Panc1 (cell line): Measurements from ENCODE around the gene GMPPB. TPM values are rescaled to one million over a fixed set of nuclear protein-coding genes. Genes with fewer than 3 reads are reported as not detected.

Experiments
- ATAC-seq: fragments of 200-7000 bp; cut with Tn5 transposase; 2 replicates; pipeline ENCODE4 v1.9.1; 2020; ENCODE audit warnings: mild to moderate bottlenecking, moderate library complexity
- BruUV-seq: library from RNA; stranded (reverse); fragments of 400-500 nt; replicated peaks from 2 replicates; lab custom pipeline; 2021; lab: Mats Ljungman, UMichigan
- CTCF ChIA-PET: fragments of 300-600 bp; sonication (Branson Sonifier 250); formaldehyde crosslinking; loops from one replicate; lab custom pipeline; 2022; ENCODE audit warnings: antibody characterized with exemption; lab: Charles Lee
- POLR2A ChIA-PET: fragments of 300-600 bp; sonication (Branson Sonifier 250); formaldehyde crosslinking; loops from one replicate; lab custom pipeline; 2022; ENCODE audit warnings: antibody characterized with exemption; lab: Charles Lee
- DNase-seq: peaks from one replicate; pipeline ENCODE4 v3.0.0-alpha.2; 2010; ENCODE audit warnings: low read depth, low spot score
- H3K27ac ChIP-seq: 2 replicates; pipeline ENCODE4 v1.5.1; 2011; ENCODE audit warnings: mild to moderate bottlenecking, low read length, inconsistent platforms
- H3K27me3 ChIP-seq: fragments of 200-500 bp; sonication (Bioruptor generic); 2 replicates; pipeline ENCODE4 v1.6.0; 2014; ENCODE audit warnings: low read length, inconsistent platforms; ENCODE audit not compliant: control insufficient read depth, insufficient read depth
- H3K36me3 ChIP-seq: fragments of 200-500 bp; sonication (Bioruptor generic); 2 replicates; pipeline ENCODE4 v1.5.1; 2014; ENCODE audit warnings: inconsistent platforms, mild to moderate bottlenecking, low read length, moderate library complexity; ENCODE audit not compliant: control insufficient read depth, insufficient read depth
- H3K4me1 ChIP-seq: 2 replicates; pipeline ENCODE4 v1.5.1; 2011; ENCODE audit warnings: inconsistent platforms, mild to moderate bottlenecking, low read length, moderate library complexity; ENCODE audit not compliant: control insufficient read depth, insufficient read depth
- H3K4me3 ChIP-seq, 2 experiments: 2 replicates each; pipeline ENCODE4 v1.5.1; 2011 to 2012; ENCODE audit warnings: low read depth in 2 of 2, low read length in 2 of 2, mild to moderate bottlenecking in 2 of 2, inconsistent platforms in 1 of 2, moderate library complexity in 1 of 2
- H3K9me3 ChIP-seq: fragments of 200-500 bp; sonication (Bioruptor generic); 2 replicates; pipeline ENCODE4 v1.5.1; 2014; ENCODE audit warnings: low read depth, mild to moderate bottlenecking, inconsistent platforms, low read length, moderate library complexity; ENCODE audit not compliant: control insufficient read depth, insufficient read depth
- POLR2AphosphoS5 ChIP-seq: IDR thresholded peaks from 2 replicates; pipeline ENCODE4 v1.6.1; 2012; ENCODE audit warnings: mild to moderate bottlenecking, low read depth, low read length, moderate library complexity
- SIN3A ChIP-seq: IDR thresholded peaks from 2 replicates; pipeline ENCODE4 v1.6.1; 2012; ENCODE audit warnings: low read depth, mild to moderate bottlenecking, low read length, moderate library complexity, borderline replicate concordance; ENCODE audit not compliant: insufficient read depth
- TCF7L2 ChIP-seq: IDR thresholded peaks from 2 replicates; pipeline ENCODE4 v1.6.1; 2011; ENCODE audit warnings: mild to moderate bottlenecking, low read depth, low read length, inconsistent platforms
- in situ Hi-C: cut with HindIII; loops from 2 replicates; pipeline ENCODE4 v1.10.0; 2016; ENCODE audit warnings: low sequenced_read_pairs, low pct_unique_long_range_greater_than_20kb
- intact Hi-C: fragments of 100-400 bp; cut with micrococcal nuclease; formaldehyde crosslinking; loops from one replicate; pipeline ENCODE4 v1.10.0; 2022; ENCODE audit not compliant: unreplicated experiment
- total RNA-seq: library from RNA; stranded (reverse); gene quantifications from one replicate; pipeline ENCODE4 v1.2.1, GENCODE V29; 2021; ENCODE audit not compliant: unreplicated experiment
- TF ChIP-seq, protein P1 (sequence below), 2 experiments: IDR thresholded peaks; 2 replicates each; pipeline ENCODE4 v1.6.1; 2011 to 2012; ENCODE audit warnings: low read depth in 2 of 2, control low read depth in 1 of 2, low read length in 1 of 2, mild to moderate bottlenecking in 1 of 2, moderate library complexity in 1 of 2; ENCODE audit not compliant: insufficient read depth in 1 of 2
- TF ChIP-seq, protein P2 (sequence below): fragments of 450-650 bp; IDR thresholded peaks from 2 replicates; pipeline ENCODE4 v1.5.1; 2017; ENCODE audit warnings: mild to moderate bottlenecking

Gene GMPPB
- total RNA-seq, 1 experiment from 2014 or later, result 28.4 TPM

DNA sequence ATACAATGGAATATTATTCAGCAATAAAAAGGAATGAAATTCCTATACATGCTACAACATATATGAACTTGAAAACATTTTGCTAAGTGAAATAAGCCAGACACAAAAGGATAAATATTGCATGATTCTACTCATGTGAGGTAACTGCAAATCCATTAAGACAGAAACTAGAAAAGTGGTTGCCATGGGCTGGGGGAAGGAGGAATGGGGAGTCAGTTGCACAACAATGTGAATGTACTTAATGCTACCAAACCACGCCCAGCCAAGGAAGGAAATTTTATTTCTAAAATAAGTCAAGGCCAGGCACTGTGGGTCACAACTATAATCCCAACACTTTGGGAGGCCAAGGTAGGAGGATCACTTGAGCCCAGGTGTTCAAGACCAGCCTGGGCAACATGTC, 9.8 kb upstream of the GMPPB start:
- ChIA-PET CTCF (no interaction called here), POLR2A (no interaction called here)
- Histone ChIP-seq H3K27me3 (no peaks in the 10 kb centered on the region), H3K36me3 (peaks cover 5% of the 10 kb centered on the region; the same call in 1 of the 2 replicates), H3K4me1 (no peaks in the 10 kb centered on the region), H3K4me3 (no peak overlapping the region), H3K27ac (no peak overlapping the region), H3K9me3 (no peaks in the 10 kb centered on the region)
- no peak for DNase-seq
- in situ Hi-C loops, result no loop called here
- intact Hi-C loops, result no loop called here
- no peak for ATAC-seq
- no peak for TF ChIP-seq POLR2AphosphoS5
- no peak for TF ChIP-seq SIN3A
- TF ChIP-seq, protein P1, sequence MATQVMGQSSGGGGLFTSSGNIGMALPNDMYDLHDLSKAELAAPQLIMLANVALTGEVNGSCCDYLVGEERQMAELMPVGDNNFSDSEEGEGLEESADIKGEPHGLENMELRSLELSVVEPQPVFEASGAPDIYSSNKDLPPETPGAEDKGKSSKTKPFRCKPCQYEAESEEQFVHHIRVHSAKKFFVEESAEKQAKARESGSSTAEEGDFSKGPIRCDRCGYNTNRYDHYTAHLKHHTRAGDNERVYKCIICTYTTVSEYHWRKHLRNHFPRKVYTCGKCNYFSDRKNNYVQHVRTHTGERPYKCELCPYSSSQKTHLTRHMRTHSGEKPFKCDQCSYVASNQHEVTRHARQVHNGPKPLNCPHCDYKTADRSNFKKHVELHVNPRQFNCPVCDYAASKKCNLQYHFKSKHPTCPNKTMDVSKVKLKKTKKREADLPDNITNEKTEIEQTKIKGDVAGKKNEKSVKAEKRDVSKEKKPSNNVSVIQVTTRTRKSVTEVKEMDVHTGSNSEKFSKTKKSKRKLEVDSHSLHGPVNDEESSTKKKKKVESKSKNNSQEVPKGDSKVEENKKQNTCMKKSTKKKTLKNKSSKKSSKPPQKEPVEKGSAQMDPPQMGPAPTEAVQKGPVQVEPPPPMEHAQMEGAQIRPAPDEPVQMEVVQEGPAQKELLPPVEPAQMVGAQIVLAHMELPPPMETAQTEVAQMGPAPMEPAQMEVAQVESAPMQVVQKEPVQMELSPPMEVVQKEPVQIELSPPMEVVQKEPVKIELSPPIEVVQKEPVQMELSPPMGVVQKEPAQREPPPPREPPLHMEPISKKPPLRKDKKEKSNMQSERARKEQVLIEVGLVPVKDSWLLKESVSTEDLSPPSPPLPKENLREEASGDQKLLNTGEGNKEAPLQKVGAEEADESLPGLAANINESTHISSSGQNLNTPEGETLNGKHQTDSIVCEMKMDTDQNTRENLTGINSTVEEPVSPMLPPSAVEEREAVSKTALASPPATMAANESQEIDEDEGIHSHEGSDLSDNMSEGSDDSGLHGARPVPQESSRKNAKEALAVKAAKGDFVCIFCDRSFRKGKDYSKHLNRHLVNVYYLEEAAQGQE (IDR thresholded peaks at IDR 0.05; ENCODE audit: insufficient read depth in 1 of 2, low read depth in 2 of 2, low read length in 1 of 2), result no peak
- no peak for TF ChIP-seq TCF7L2
- TF ChIP-seq, protein P2, sequence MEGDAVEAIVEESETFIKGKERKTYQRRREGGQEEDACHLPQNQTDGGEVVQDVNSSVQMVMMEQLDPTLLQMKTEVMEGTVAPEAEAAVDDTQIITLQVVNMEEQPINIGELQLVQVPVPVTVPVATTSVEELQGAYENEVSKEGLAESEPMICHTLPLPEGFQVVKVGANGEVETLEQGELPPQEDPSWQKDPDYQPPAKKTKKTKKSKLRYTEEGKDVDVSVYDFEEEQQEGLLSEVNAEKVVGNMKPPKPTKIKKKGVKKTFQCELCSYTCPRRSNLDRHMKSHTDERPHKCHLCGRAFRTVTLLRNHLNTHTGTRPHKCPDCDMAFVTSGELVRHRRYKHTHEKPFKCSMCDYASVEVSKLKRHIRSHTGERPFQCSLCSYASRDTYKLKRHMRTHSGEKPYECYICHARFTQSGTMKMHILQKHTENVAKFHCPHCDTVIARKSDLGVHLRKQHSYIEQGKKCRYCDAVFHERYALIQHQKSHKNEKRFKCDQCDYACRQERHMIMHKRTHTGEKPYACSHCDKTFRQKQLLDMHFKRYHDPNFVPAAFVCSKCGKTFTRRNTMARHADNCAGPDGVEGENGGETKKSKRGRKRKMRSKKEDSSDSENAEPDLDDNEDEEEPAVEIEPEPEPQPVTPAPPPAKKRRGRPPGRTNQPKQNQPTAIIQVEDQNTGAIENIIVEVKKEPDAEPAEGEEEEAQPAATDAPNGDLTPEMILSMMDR, result no peak
- no TSS peak for BruUV-seq

- no peak for ATAC-seq
- POLR2A ChIA-PET, result no interaction called here
Observed at GRCh38 chr3:49732597-49732996, 8.8 kb upstream of the GMPPB start.

More at GRCh38 chr3:49732597-49732996, 8.8 kb upstream of the GMPPB start:
- H3K27ac ChIP-seq, result no peak overlapping the region
- H3K4me1 ChIP-seq, result no peaks in the 10 kb centered on the region
- TF ChIP-seq, protein P1 (IDR thresholded peaks at IDR 0.05; ENCODE audit: insufficient read depth in 1 of 2, low read depth in 2 of 2, low read length in 1 of 2), result no peak
- TF ChIP-seq POLR2AphosphoS5 (no peak), TCF7L2 (no peak), SIN3A (no peak)
- TF ChIP-seq, protein P2, result no peak
- DNase-seq, result no peak
- in situ Hi-C loops, result no loop called here
- intact Hi-C loops, result no loop called here
- H3K36me3 ChIP-seq, result peaks cover 5% of the 10 kb centered on the region; the same call in 1 of the 2 replicates
- no peak overlapping the region for H3K4me3 ChIP-seq
- CTCF ChIA-PET, result no interaction called here
- H3K9me3 ChIP-seq, result no peaks in the 10 kb centered on the region
- no peaks in the 10 kb centered on the region for H3K27me3 ChIP-seq
- BruUV-seq, result no TSS peak
